ENCODE data around the gene SLC17A7. TPM values are rescaled to one million over a fixed set of nuclear protein-coding genes. Genes with fewer than 3 reads are reported as not detected.
"Not testable (repeated sequence)": the region's sequence is repeated elsewhere in the genome, so short reads cannot be mapped to it uniquely, and the experiment has no call there.

SLC17A7 gene
- total RNA-seq, 1 donor from 2014 or later = 0.59 TPM

DNA sequence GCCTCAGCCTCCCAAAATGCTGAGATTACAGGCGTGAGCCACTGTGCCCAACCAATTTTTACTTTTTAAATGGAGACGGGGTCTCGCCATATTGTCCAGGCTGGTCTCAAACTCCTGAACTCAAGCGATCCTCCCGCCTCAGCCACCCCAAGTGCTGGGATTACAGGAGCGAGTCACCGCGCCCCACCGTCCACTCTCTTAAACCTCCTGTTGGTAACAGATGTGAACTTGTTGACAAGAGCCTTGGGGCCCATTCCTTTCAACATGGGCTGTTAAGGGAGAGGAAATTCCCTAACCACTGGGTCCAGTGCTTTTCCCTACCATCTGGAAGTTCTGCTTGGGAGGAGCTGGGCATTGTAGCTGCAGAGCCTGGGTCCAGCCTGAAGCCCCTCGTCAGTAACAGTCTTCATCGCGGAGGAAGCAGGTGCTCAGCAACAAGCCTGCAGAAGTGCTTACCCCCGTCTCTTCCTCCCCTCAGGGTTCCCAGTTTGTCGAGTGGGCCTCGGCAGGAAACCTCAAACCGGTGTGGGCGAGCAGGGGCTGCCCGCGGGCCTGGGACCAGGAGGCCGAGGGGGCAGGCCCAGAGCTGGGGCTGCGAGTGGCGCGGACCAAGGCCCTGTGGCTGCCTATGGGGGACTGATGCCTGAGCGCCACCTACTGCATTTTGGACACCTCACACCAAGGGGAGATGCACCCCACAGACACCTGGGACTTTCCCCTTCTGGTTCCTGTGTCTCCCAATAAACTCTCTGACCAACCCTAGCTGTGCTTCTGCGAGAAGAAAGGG lies 28.7 kb upstream of the SLC17A7 start:
- no peak for DNase-seq

DNA sequence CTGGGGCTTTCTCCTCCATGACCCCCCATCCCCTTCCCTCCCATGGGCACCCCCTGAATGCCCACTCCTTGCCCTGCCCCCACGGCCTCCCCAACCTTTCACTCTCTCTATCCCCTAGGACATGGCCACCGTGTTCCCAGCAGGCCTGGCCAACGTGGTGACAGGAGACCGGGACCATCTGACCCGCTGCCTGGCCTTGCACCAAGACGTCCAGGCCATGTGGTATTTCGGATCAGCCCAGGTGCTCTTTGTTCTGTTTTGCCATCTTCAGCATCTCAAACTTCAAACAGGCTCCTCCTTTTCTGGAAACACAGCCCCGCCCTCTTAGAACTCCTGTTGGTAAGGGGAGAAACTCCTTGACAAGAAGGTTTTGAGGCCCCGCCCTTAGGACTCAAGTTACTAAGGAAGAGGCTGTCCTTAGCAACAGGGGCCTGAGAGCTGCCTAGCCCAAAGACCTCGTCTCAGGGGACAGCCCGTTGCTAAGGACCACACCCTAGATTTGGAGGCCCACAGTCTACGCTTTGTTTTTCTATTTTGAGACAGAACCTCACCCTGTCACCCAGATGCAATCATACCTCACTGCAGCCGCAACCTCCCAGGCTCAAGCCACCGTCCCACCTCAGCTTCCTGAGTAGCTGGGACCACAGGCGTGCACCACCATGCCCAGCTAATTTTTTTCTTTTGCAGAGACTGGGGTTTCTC lies 27.6 kb upstream of the SLC17A7 start:
- peak; percentile 83 for DNase-seq

DNA sequence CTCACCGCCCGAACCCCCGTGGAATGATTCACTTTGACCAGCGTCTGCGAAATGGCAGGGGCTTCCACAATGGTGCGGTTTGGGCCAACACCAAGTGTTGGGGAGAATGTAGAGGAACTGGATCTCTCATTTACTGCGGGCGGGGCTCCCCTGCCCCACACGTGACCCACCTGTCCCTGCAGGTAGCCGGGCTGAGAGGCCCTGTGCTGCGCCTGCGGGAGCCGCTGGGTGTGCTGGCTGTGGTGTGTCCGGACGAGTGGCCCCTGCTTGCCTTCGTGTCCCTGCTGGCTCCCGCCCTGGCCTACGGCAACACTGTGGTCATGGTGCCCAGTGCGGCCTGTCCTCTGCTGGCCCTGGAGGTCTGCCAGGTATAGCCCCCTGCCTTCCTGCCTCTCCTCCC lies 26.9 kb upstream of the SLC17A7 start:
- no peak for DNase-seq

GRCh38 chr19:49465371-49465770 lies 24.0 kb upstream of the SLC17A7 start:
- no peak for DNase-seq

GRCh38 chr19:49463960-49464740 lies 22.8 kb upstream of the SLC17A7 start:
- DNase-seq = no peak

DNA sequence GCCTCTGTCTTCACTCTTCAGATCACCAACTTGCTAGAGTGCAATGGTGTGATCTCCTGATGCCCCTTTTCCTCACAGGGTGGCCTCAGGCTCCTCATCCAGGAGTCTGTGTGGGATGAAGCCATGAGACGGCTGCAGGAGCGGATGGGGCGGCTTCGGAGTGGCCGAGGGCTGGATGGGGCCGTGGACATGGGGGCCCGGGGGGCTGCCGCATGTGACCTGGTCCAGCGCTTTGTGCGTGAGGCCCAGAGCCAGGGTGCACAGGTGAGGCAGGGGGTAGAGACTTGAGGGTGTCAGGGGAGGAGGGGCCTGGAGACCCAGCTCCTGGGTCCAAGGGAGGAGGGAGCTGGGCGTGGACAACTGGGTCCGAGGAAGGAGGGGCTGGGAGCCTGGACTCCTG lies 21.2 kb upstream of the SLC17A7 start:
- DNase-seq = no peak

DNA sequence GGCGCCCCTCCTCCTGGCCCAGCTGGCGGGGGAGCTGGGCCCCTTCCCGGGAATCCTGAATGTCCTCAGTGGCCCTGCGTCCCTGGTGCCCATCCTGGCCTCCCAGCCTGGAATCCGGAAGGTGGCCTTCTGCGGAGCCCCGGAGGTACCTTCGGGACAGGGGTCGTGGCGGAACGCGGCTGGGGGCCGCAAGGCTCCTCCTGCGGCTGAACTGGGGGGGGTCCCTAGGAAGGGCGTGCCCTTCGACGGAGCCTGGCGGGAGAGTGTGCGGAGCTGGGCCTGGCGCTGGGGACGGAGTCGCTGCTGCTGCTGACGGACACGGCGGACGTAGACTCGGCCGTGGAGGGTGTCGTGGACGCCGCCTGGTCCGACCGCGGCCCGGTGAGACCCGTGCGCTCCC lies 20.3 kb upstream of the SLC17A7 start:
- DNase-seq = no peak

GRCh38 chr19:49461130-49461529 lies 19.8 kb upstream of the SLC17A7 start:
- DNase-seq = not testable (repeated sequence)

DNA sequence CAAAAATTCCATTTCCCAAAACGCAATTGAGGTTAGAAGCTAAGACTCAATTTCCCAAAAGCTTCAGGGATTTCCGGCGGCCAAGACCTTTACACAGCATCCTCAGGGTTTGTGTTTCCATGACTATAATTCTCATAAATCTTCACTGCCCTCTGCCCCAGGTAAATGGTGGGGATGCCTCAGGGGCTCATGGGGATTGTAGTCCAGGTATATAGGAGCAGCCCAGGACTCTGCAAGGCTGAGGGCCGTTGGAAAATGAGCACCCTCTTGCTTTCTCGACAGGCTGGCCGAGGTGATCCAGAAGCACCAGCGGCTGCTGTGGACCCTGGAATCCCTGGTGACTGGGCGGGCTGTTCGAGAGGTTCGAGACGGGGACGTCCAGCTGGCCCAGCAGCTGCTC lies 18.1 kb upstream of the SLC17A7 start:
- DNase-seq = no peak

DNA sequence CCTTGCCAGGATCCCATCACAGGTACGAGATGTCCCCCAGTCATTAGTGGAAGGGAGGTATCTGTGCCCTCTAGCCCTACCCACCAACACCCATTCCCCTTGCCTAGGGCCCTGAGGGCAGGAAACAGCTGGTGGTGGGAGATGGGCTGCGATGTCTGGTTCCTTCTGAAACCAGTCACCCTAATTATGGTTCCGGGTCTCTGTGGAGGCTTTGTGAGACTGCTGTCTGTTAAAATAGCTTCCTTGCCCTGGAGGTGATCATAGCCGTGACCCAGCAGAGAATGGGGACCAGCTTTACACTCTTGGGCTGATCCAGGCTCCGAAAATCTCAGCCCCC lies 17.2 kb upstream of the SLC17A7 start:
- no peak for DNase-seq

- no peak for DNase-seq
These were observed 15.0 kb upstream of the SLC17A7 start for GRCh38 chr19:49456326-49456725.

- DNase-seq = peak; percentile 82
These were observed 14.4 kb upstream of the SLC17A7 start for GRCh38 chr19:49455773-49456172.

- no peak for DNase-seq
These were observed 12.5 kb upstream of the SLC17A7 start for GRCh38 chr19:49453757-49454240.

- peak; percentile 99 for DNase-seq
These were observed 11.9 kb upstream of the SLC17A7 start, which contains the start of gene ALDH16A1 for GRCh38 chr19:49453013-49453756. Gene ALDH16A1 (plus strand): TSS chr19:49453225. CDS start chr19:49453332, 107 bp downstream.

GRCh38 chr19:49451430-49452181 lies 10.3 kb upstream of the SLC17A7 start, which contains the start of gene PIH1D1:
Gene PIH1D1 (minus strand): TSS chr19:49451814. CDS start chr19:49451574, 240 bp downstream.
- peak; percentile 100 for DNase-seq

DNA sequence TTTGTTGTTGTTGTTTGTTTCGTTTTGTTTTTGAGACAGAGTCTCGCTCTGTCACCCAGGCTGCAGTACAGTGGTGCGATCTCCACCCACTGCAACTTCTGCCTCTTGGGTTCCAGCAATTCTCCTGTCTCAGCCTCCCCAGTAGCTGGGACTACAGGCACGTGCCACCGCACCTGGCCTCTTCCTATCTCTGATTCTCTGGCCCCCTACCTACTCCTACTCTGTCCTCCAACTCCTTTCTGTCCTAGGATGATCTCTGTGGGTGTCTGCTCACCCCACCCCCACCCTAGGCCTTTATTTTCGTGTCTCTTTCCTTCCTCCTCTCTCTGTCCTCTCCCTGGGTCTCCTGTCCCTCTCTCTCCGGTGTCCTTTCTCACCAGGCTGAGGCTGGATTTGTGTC lies 9.1 kb upstream of the SLC17A7 start:
- no peak for DNase-seq

- DNase-seq = no peak
These were observed 7.1 kb upstream of the SLC17A7 start for GRCh38 chr19:49448432-49448786.

GRCh38 chr19:49447485-49448431 lies 6.4 kb upstream of the SLC17A7 start:
- DNase-seq = no peak

DNA sequence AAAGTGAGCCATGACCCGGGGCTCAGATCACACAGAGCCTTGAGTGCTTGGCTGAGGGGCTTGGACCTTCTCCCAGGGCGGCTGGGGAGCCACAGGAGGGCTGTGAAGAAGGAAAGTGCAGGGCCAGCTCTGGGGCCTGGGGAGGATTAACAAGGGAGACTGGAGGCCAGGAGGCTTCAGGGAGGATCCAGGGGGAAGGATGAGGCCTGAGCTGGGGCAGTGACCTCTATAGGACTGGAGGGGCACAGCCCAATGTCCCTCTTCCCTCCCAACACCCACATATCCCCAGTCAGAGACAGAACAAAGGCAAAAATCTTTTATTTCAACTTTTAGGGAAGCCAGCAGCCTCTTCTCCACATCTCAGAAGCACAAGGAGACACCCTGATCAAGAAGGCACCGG lies 4.7 kb upstream of the SLC17A7 start:
- no peak for DNase-seq

DNA sequence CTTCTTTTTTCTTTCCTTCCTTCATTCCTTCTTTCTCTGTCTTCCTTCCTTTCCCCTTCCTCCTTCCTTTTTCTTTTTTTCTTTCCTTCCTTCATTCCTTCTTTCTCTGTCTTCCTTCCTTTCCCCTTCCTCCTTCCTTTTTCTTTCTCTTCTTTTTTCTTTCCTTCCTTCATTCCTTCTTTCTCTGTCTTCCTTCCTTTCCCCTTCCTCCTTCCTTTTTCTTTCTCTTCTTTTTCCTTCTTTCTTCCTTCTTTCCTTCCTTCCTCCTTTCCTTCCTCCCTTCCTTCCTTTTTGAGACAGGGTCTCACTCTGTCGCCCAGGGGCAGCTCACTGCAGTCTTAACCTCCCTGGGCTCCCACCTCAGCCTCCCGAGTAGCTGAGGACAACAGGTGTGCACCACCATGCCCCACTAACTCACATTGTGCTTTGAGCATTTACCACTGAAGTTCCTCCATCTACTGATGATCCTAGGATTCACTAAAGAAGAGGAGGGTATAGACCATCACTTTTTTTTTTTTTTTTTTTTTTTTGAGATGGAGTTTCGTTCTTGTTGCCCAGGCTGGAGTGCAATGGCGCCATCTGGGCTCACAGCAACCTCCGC lies 2.9 kb upstream of the SLC17A7 start:
- DNase-seq = not testable (repeated sequence)
